ENCODE measurements around the gene RYR3.
A peak's percentile ranks its signal among the peaks of the same experiment; 100 is the strongest.
"Not testable (repeated sequence)": the region's sequence is repeated elsewhere in the genome, so short reads cannot be mapped to it uniquely, and the experiment has no call there.

RYR3 gene

DNA sequence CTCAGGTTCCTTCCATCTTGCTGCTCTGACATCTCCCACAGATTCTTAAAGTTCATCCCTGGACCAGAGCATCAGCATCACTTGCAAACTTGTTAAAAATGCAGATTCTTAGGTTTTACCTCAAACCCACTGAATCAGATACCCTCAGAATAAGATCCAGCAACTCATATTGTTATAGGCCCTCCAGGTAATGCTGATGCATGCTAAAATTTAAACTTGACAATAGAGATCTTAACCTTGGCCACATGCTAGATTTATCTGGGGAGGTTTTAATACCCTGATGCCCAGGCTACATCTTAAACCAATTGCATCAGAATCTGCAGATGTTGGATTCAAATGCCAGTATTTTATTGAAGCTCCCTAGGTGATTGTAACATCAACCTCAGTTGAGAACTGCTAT is 256.9 kb downstream of the RYR3 start:
- TF ChIP-seq, protein P1, sequence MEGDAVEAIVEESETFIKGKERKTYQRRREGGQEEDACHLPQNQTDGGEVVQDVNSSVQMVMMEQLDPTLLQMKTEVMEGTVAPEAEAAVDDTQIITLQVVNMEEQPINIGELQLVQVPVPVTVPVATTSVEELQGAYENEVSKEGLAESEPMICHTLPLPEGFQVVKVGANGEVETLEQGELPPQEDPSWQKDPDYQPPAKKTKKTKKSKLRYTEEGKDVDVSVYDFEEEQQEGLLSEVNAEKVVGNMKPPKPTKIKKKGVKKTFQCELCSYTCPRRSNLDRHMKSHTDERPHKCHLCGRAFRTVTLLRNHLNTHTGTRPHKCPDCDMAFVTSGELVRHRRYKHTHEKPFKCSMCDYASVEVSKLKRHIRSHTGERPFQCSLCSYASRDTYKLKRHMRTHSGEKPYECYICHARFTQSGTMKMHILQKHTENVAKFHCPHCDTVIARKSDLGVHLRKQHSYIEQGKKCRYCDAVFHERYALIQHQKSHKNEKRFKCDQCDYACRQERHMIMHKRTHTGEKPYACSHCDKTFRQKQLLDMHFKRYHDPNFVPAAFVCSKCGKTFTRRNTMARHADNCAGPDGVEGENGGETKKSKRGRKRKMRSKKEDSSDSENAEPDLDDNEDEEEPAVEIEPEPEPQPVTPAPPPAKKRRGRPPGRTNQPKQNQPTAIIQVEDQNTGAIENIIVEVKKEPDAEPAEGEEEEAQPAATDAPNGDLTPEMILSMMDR (IDR thresholded peaks at IDR 0.05; ENCODE audit: insufficient read depth, low read depth, low read length, missing control alignments) = no peak
- DNase-seq (ENCODE audit: low read depth) = no peak
- no peak overlapping the region for H3K4me3 ChIP-seq (ENCODE audit: low read length)

- no peak overlapping the region for H3K4me3 ChIP-seq (ENCODE audit: low read length)
- DNase-seq (ENCODE audit: low read depth) = no peak
- TF ChIP-seq, protein P1 (IDR thresholded peaks at IDR 0.05; ENCODE audit: insufficient read depth, low read depth, low read length, missing control alignments) = no peak
Observed at GRCh38 chr15:33569036-33569435, 258.3 kb downstream of the RYR3 start.

DNA sequence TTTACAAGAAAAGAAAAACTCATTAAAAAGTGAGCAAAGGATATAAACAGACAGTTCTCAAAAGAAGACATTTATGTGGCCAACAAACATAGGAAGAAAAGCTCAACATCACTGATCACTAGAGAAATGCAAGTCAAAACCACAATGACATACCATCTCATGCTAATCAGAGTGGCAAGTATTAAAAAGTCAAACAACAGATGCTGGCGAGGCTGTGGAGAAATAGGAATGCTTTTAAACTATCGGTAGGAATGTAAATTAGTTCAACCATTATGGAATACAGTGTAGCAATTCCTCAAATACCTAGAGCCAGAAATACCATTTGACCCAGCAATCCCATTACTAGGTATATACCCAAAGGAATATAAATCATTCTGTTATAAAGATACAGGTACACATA is 267.1 kb downstream of the RYR3 start:
- not testable (repeated sequence) for DNase-seq (ENCODE audit: low read depth); H3K4me3 ChIP-seq (ENCODE audit: low read length)

GRCh38 chr15:33580526-33580925 is 269.8 kb downstream of the RYR3 start:
- H3K4me3 ChIP-seq (ENCODE audit: low read length) = no peak overlapping the region
- TF ChIP-seq, protein P1 (IDR thresholded peaks at IDR 0.05; ENCODE audit: insufficient read depth, low read depth, low read length, missing control alignments) = no peak
- peak; percentile 55 for DNase-seq (ENCODE audit: low read depth)

- peak; percentile 88 for DNase-seq (ENCODE audit: low read depth)
Observed at GRCh38 chr15:33581032-33581431, 270.3 kb downstream of the RYR3 start.

DNA sequence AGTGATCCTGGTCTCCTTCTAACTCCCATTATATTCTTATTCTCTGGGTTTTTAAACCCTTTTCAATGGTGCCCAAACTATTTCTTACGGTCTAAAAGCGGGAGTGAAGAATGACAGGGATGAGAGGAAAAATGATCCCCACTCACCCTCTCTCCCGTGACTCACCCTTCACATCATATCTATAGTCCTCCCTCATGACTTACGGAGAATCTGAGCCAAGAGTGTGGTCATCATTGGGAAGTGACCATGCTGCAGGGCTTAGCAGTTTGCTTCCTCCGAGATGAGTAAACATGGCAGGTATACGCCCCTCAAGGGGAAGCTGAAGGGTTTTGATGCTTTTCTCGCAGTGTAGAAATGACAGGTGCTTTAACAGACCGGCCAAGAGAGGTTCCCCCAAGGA is 274.0 kb downstream of the RYR3 start:
- peak; percentile 84 for DNase-seq (ENCODE audit: low read depth)
- TF ChIP-seq, protein P1 (IDR thresholded peaks at IDR 0.05; ENCODE audit: insufficient read depth, low read depth, low read length, missing control alignments) = no peak
- H3K4me3 ChIP-seq (ENCODE audit: low read length) = no peak overlapping the region

More at GRCh38 chr15:33581032-33581431, 270.3 kb downstream of the RYR3 start:
- TF ChIP-seq, protein P1 (IDR thresholded peaks at IDR 0.05; ENCODE audit: insufficient read depth, low read depth, low read length, missing control alignments) = no peak
- H3K4me3 ChIP-seq (ENCODE audit: low read length) = no peak overlapping the region

GRCh38 chr15:33586786-33587697 is 276.3 kb downstream of the RYR3 start:
- DNase-seq (ENCODE audit: low read depth) = peak; percentile 56
- TF ChIP-seq, protein P1 (IDR thresholded peaks at IDR 0.05; ENCODE audit: insufficient read depth, low read depth, low read length, missing control alignments) = no peak
- no peak overlapping the region for H3K4me3 ChIP-seq (ENCODE audit: low read length)

All from epithelial cell of esophagus (primary cell).